OCI-LY1 (cell line): ENCODE measurements around the gene IMMT.

Experiments
- CTCF ChIP-seq: fragments of 200-600 bp; sonication (generic), shearing (Covaris generic); IDR thresholded peaks from 2 replicates; pipeline ENCODE4 v1.5.1; 2017; ENCODE audit warnings: mild to moderate bottlenecking, antibody characterized with exemption, low read length, moderate library complexity, mixed read lengths
- EZH2 ChIP-seq: fragments of 200-600 bp; sonication (generic), shearing (Covaris generic); IDR thresholded peaks from 2 replicates; pipeline ENCODE4 v1.8.0; 2017; ENCODE audit warnings: borderline replicate concordance, mixed run types, mild to moderate bottlenecking, antibody characterized with exemption, low read length, moderate library complexity, mixed read lengths

GRCh38 chr2:86174445-86174844 is 20.8 kb downstream of the IMMT start:
- TF ChIP-seq CTCF (no peak), EZH2 (no peak)
